Mammary epithelial cell (primary cell): Measurements from ENCODE around the gene ADAMTS17.

Experiments
- EZH2 ChIP-seq: IDR thresholded peaks from 2 replicates; pipeline ENCODE4 v1.6.1; 2012; ENCODE audit warnings: low read length, inconsistent platforms, borderline replicate concordance
- TF ChIP-seq, protein P1 (sequence below), 2 donors: IDR thresholded peaks in 1 of 2; conservative IDR thresholded peaks in 1 of 2; 2 replicates each; pipeline ENCODE4 v1.5.1; 2011 to 2012; ENCODE audit warnings: inconsistent platforms in 2 of 2, low read length in 2 of 2, mild to moderate bottlenecking in 2 of 2, control low read depth in 1 of 2, low read depth in 1 of 2; ENCODE audit not compliant: insufficient read depth in 1 of 2; ENCODE audit errors: extremely low read depth in 1 of 2

GRCh38 chr15:100183921-100184495, 157.8 kb downstream of the ADAMTS17 start:
- TF ChIP-seq, protein P1, sequence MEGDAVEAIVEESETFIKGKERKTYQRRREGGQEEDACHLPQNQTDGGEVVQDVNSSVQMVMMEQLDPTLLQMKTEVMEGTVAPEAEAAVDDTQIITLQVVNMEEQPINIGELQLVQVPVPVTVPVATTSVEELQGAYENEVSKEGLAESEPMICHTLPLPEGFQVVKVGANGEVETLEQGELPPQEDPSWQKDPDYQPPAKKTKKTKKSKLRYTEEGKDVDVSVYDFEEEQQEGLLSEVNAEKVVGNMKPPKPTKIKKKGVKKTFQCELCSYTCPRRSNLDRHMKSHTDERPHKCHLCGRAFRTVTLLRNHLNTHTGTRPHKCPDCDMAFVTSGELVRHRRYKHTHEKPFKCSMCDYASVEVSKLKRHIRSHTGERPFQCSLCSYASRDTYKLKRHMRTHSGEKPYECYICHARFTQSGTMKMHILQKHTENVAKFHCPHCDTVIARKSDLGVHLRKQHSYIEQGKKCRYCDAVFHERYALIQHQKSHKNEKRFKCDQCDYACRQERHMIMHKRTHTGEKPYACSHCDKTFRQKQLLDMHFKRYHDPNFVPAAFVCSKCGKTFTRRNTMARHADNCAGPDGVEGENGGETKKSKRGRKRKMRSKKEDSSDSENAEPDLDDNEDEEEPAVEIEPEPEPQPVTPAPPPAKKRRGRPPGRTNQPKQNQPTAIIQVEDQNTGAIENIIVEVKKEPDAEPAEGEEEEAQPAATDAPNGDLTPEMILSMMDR (conservative IDR thresholded peaks at IDR 0.05 in 1 of 2, IDR thresholded peaks at IDR 0.05 in 1 of 2; ENCODE audit: extremely low read depth in 1 of 2, insufficient read depth in 1 of 2, low read depth in 1 of 2, low read length in 2 of 2), result no peak
- TF ChIP-seq EZH2, result no peak
